Effector CD4-positive, alpha-beta T cell (primary cell): Measurements from ENCODE around the gene INHA. TPM values are rescaled to one million over a fixed set of nuclear protein-coding genes. Genes with fewer than 3 reads are reported as not detected.

ENCODE experiments used
- DNase-seq: peaks from one replicate; pipeline ENCODE4 v3.0.0-alpha.2; 2020
- total RNA-seq: gene quantifications from one replicate; lab custom pipeline; 2026; lab: John Stamatoyannopoulos, UW

INHA gene
- not detected for total RNA-seq

- DNase-seq = no peak
Observed at GRCh38 chr2:219572237-219573001, at the start of gene INHA. TSS of gene INHA (plus strand) at chr2:219572310. CDS start at chr2:219572375, 65 bp downstream.

- no peak for DNase-seq
Observed at GRCh38 chr2:219523031-219523671, 49.0 kb upstream of the INHA start.

- DNase-seq = no peak
Observed at GRCh38 chr2:219524817-219525216, 47.3 kb upstream of the INHA start.

- no peak for DNase-seq
Observed at GRCh38 chr2:219525533-219526232, 46.4 kb upstream of the INHA start.

GRCh38 chr2:219526320-219527075 lies 45.6 kb upstream of the INHA start:
- no peak for DNase-seq

- DNase-seq = no peak
Observed at GRCh38 chr2:219527076-219527394, 45.1 kb upstream of the INHA start.

- DNase-seq = no peak
Observed at GRCh38 chr2:219527472-219527871, 44.6 kb upstream of the INHA start.

GRCh38 chr2:219530048-219530963 lies 41.8 kb upstream of the INHA start:
- peak; percentile 82 for DNase-seq

GRCh38 chr2:219531639-219532377 lies 40.3 kb upstream of the INHA start:
- no peak for DNase-seq

GRCh38 chr2:219532378-219532649 lies 39.8 kb upstream of the INHA start:
- no peak for DNase-seq

GRCh38 chr2:219533930-219534661 lies 38.0 kb upstream of the INHA start:
- DNase-seq = no peak

GRCh38 chr2:219536425-219536824 lies 35.7 kb upstream of the INHA start:
- DNase-seq = no peak

- no peak for DNase-seq
Observed at GRCh38 chr2:219536967-219537366, 35.1 kb upstream of the INHA start.

- DNase-seq = no peak
Observed at GRCh38 chr2:219537657-219538488, 34.2 kb upstream of the INHA start.

GRCh38 chr2:219538504-219538951 lies 33.6 kb upstream of the INHA start:
- no peak for DNase-seq

- DNase-seq = no peak
Observed at GRCh38 chr2:219538956-219539788, 32.9 kb upstream of the INHA start.

- DNase-seq = no peak
Observed at GRCh38 chr2:219539926-219540678, 32.0 kb upstream of the INHA start.
